NOMO-1 (cell line): Measurements from ENCODE around the gene CEPT1.

Source experiments
- DNase-seq, 2 experiments: peaks; one replicate each; lab custom pipeline; 2025; ENCODE audit not compliant: unreplicated experiment in 2 of 2; lab: John Stamatoyannopoulos, UW

The CEPT1 gene

GRCh38 chr1:111145963-111146768 lies 6.1 kb downstream of the CEPT1 start:
- no peak for DNase-seq

- no peak for DNase-seq
Observed at GRCh38 chr1:111147948-111148347, 7.9 kb downstream of the CEPT1 start.

- no peak for DNase-seq
Observed at GRCh38 chr1:111148376-111148881, 8.4 kb downstream of the CEPT1 start.

- DNase-seq, result no peak
Observed at GRCh38 chr1:111151838-111152237, 11.8 kb downstream of the CEPT1 start.

- no peak for DNase-seq
Observed at GRCh38 chr1:111154021-111154999, 14.3 kb downstream of the CEPT1 start.

- no peak for DNase-seq
Observed at GRCh38 chr1:111157431-111157830, 17.4 kb downstream of the CEPT1 start.

GRCh38 chr1:111161843-111162487 lies 21.9 kb downstream of the CEPT1 start:
- no peak for DNase-seq

GRCh38 chr1:111162488-111162880 lies 22.5 kb downstream of the CEPT1 start:
- no peak for DNase-seq

- DNase-seq, result no peak
Observed at GRCh38 chr1:111163363-111163762, 23.3 kb downstream of the CEPT1 start.

GRCh38 chr1:111164151-111164550 lies 24.1 kb downstream of the CEPT1 start:
- DNase-seq, result no peak

GRCh38 chr1:111172463-111172862 lies 32.4 kb downstream of the CEPT1 start:
- no peak for DNase-seq

GRCh38 chr1:111174070-111174469 lies 34.0 kb downstream of the CEPT1 start:
- DNase-seq, result no peak

GRCh38 chr1:111175349-111175748 lies 35.3 kb downstream of the CEPT1 start:
- DNase-seq, result no peak

GRCh38 chr1:111176678-111177077 lies 36.7 kb downstream of the CEPT1 start:
- no peak for DNase-seq

- DNase-seq, result no peak
Observed at GRCh38 chr1:111179968-111180533, 40.0 kb downstream of the CEPT1 start.

- DNase-seq, result no peak
Observed at GRCh38 chr1:111182052-111182451, 42.0 kb downstream of the CEPT1 start.

- no peak for DNase-seq
Observed at GRCh38 chr1:111183308-111184069, 43.5 kb downstream of the CEPT1 start.

GRCh38 chr1:111184663-111185062 lies 44.6 kb downstream of the CEPT1 start:
- peak in 1 of 2 experiments; percentile 41 for DNase-seq

- DNase-seq, result peak in 1 of 2 experiments; percentile 61
Observed at GRCh38 chr1:111190931-111191451, 51.0 kb downstream of the CEPT1 start.

GRCh38 chr1:111191496-111191895 lies 51.5 kb downstream of the CEPT1 start:
- no peak for DNase-seq
